K562 (cell line): Measurements from ENCODE around the gene TCF3. TPM values are rescaled to one million over a fixed set of nuclear protein-coding genes. Genes with fewer than 3 reads are reported as not detected.
A peak's percentile ranks its signal among the peaks of the same experiment; 100 is the strongest.

Experiments used
- ATAC-seq: fragments of 200-7000 bp; cut with Tn5 transposase; 3 replicates; pipeline ENCODE4 v1.9.1; 2020; ENCODE audit warnings: moderate library complexity
- BruUV-seq: library from RNA; stranded (reverse); fragments of 400-500 nt; replicated peaks from 2 replicates; lab custom pipeline; 2021; lab: Mats Ljungman, UMichigan
- CTCF ChIA-PET: fragments of 300-600 bp; formaldehyde crosslinking; extraction: SDS; loops from one replicate; lab custom pipeline; 2021; ENCODE audit warnings: low intra/inter-chr PET ratio; lab: Yijun Ruan, JAX
- POLR2A ChIA-PET: fragments of 300-600, 350-650 bp; sonication (Branson Sonifier 250); formaldehyde crosslinking; extraction: SDS; loops from one replicate; lab custom pipeline; 2021; ENCODE audit warnings: antibody characterized with exemption, inconsistent platforms; lab: Yijun Ruan, JAX
- DNase-seq, 4 experiments: peaks; one replicate each; pipeline versions ENCODE4 v3.0.0 to v3.0.0-alpha.2; 2011 to 2018; ENCODE audit warnings: low spot score in 3 of 4, mixed read lengths in 3 of 4; ENCODE audit errors: extremely low read depth in 1 of 4
- FAIRE-seq: peaks from 2 replicates; lab custom pipeline; 2011; peaks lifted over from hg19 to GRCh38; lab: Jason Lieb, UNC
- H2AFZ ChIP-seq: 2 replicates; pipeline ENCODE4 v1.6.0; 2011; ENCODE audit warnings: low read depth, low read length, control low read depth, inconsistent platforms
- H3K27ac ChIP-seq: fragments of 200-600 bp; 3 replicates; pipeline ENCODE4 v1.8.0; 2011; ENCODE audit warnings: low read depth, mild to moderate bottlenecking, control low read depth, inconsistent platforms, low read length, moderate library complexity, mixed read lengths; ENCODE audit errors: extremely low read depth
- H3K27me3 ChIP-seq, 2 experiments: fragments of 300-600 bp in 1 of 2; 2 replicates in 1 of 2; 3 replicates in 1 of 2; pipeline versions ENCODE4 v1.6.0 to v1.8.0; 2011; ENCODE audit warnings: inconsistent platforms in 2 of 2, low read length in 2 of 2, mild to moderate bottlenecking in 1 of 2, mixed read lengths in 1 of 2, moderate library complexity in 1 of 2; ENCODE audit not compliant: control insufficient read depth in 2 of 2, insufficient read depth in 2 of 2
- H3K36me3 ChIP-seq: fragments of 300-600 bp; 3 replicates; pipeline ENCODE4 v1.8.0; 2011; ENCODE audit warnings: mild to moderate bottlenecking, low read length, inconsistent platforms; ENCODE audit not compliant: control insufficient read depth, insufficient read depth
- H3K4me1 ChIP-seq, 2 experiments: fragments of 200-600 bp in 1 of 2; replicated peaks in 1 of 2; 2 replicates in 1 of 2; 3 replicates in 1 of 2; pipeline versions ENCODE4 v1.5.1 to v1.8.0; 2011; ENCODE audit warnings: inconsistent platforms in 2 of 2, low read length in 2 of 2, mild to moderate bottlenecking in 1 of 2, mixed read lengths in 1 of 2, moderate library complexity in 1 of 2; ENCODE audit not compliant: control insufficient read depth in 2 of 2, insufficient read depth in 2 of 2
- H3K4me2 ChIP-seq: 2 replicates; pipeline ENCODE4 v1.6.1; 2011; ENCODE audit warnings: low read length, control low read depth, inconsistent platforms, mixed read lengths; ENCODE audit not compliant: insufficient read depth
- H3K4me3 ChIP-seq: fragments of 200-600 bp; sonication (generic), shearing (Covaris generic); 2 replicates; pipeline ENCODE4 v1.5.1; 2016; ENCODE audit warnings: control low read depth, inconsistent platforms
- H3K79me2 ChIP-seq: fragments of 200-600 bp; 3 replicates; pipeline ENCODE4 v1.8.0; 2011; ENCODE audit warnings: low read length, inconsistent platforms; ENCODE audit not compliant: control insufficient read depth, insufficient read depth
- H3K9ac ChIP-seq, 2 experiments: 2 replicates each; pipeline versions ENCODE4 v1.6.0 to v1.6.1; 2011; ENCODE audit warnings: low read depth in 2 of 2, low read length in 2 of 2, control low read depth in 1 of 2, inconsistent platforms in 1 of 2, mild to moderate bottlenecking in 1 of 2, mixed read lengths in 1 of 2; ENCODE audit not compliant: insufficient read depth in 1 of 2
- H3K9me1 ChIP-seq: one replicate; pipeline ENCODE4 v1.6.0; 2011; ENCODE audit warnings: inconsistent platforms, mild to moderate bottlenecking, low read length, moderate library complexity; ENCODE audit not compliant: control insufficient read depth, insufficient read depth
- H3K9me3 ChIP-seq: replicated peaks from 2 replicates; pipeline ENCODE4 v1.5.1; 2011; ENCODE audit warnings: low read depth, low read length, inconsistent platforms; ENCODE audit not compliant: control insufficient read depth, insufficient read depth
- H4K20me1 ChIP-seq: replicated peaks from 2 replicates; pipeline ENCODE4 v1.6.1; 2011; ENCODE audit warnings: low read length, inconsistent platforms, mixed read lengths; ENCODE audit not compliant: control insufficient read depth, insufficient read depth
- GATA2 ChIP-seq: sonication (generic); formaldehyde crosslinking; IDR thresholded peaks from 2 replicates; pipeline ENCODE4 v1.4.0; 2020; ENCODE audit warnings: mild to moderate bottlenecking, missing genetic modification reagents
- HOMEZ ChIP-seq: fragments of 250-450 bp; sonication (Bioruptor Pico); IDR thresholded peaks from 2 replicates; pipeline ENCODE4 v1.4.0; 2020; ENCODE audit warnings: mild to moderate bottlenecking, moderate library complexity
- KDM1A ChIP-seq, 2 experiments: fragments of 450-650 bp; IDR thresholded peaks; 2 replicates each; pipeline ENCODE4 v1.6.1; 2016; ENCODE audit warnings: mild to moderate bottlenecking in 2 of 2
- MED1 ChIP-seq: sonication (generic); formaldehyde crosslinking; IDR thresholded peaks from 2 replicates; pipeline ENCODE4 v1.8.1; 2023; ENCODE audit warnings: missing genetic modification reagents, borderline replicate concordance
- MNT ChIP-seq, 2 experiments: fragments of 450-650 bp; conservative IDR thresholded peaks; 2 replicates each; pipeline ENCODE4 v1.6.1; 2017; ENCODE audit warnings: mild to moderate bottlenecking in 2 of 2, moderate library complexity in 2 of 2
- MTF1 ChIP-seq: fragments of 250-450 bp; sonication (Bioruptor Pico); IDR thresholded peaks from 2 replicates; pipeline ENCODE4 v1.9.0; 2021; ENCODE audit warnings: moderate library complexity, mild to moderate bottlenecking, inconsistent platforms, borderline replicate concordance
- NCOR1 ChIP-seq: fragments of 450-650 bp; IDR thresholded peaks from 2 replicates; pipeline ENCODE4 v1.6.1; 2016; ENCODE audit warnings: mild to moderate bottlenecking, moderate library complexity
- RB1 ChIP-seq: fragments of 450-650 bp; IDR thresholded peaks from 2 replicates; pipeline ENCODE4 v1.6.1; 2017; ENCODE audit warnings: low read depth, mild to moderate bottlenecking
- SMAD2 ChIP-seq: fragments of 150-350 bp; IDR thresholded peaks from 2 replicates; pipeline ENCODE4 v1.6.1; 2014; ENCODE audit warnings: low read depth, mild to moderate bottlenecking, low read length
- ZNF212 ChIP-seq: fragments of 450-650 bp; formaldehyde crosslinking; IDR thresholded peaks from 2 replicates; pipeline ENCODE4 v1.4.0; 2020; ENCODE audit warnings: mild to moderate bottlenecking
- ZNF592 ChIP-seq: fragments of 450-650 bp; IDR thresholded peaks from 2 replicates; pipeline ENCODE4 v1.6.1; 2017; ENCODE audit warnings: antibody characterized with exemption, mild to moderate bottlenecking
- ZNF699 ChIP-seq: fragments of 250-450 bp; sonication (Bioruptor Pico); IDR thresholded peaks from 2 replicates; pipeline ENCODE4 v1.8.0; 2021; ENCODE audit warnings: mild to moderate bottlenecking, moderate library complexity; ENCODE audit not compliant: insufficient replicate concordance
- ZNF778 ChIP-seq: fragments of 450-650 bp; formaldehyde crosslinking; IDR thresholded peaks from 2 replicates; pipeline ENCODE4 v1.4.0; 2020; ENCODE audit warnings: mild to moderate bottlenecking, moderate library complexity
- WGBS: fragments of 100-300 bp; shearing (Covaris generic); methylation state at CpG from one replicate; pipeline ENCODE4 v1.1.6; 2016; ENCODE audit warnings: low coverage, mixed read lengths; ENCODE audit not compliant: insufficient coverage; ENCODE audit errors: missing lambda C conversion rate; 5-methylcytosine and 5-hydroxymethylcytosine counted together
- in situ Hi-C: fragments of 300-500 bp; cut with MboI; formaldehyde crosslinking; loops from 4 replicates; pipeline ENCODE4 v1.15.0; 2018; ENCODE audit warnings: inconsistent platforms, mixed read lengths
- intact Hi-C: fragments of 100-400 bp; cut with micrococcal nuclease; formaldehyde crosslinking; loops from 2 replicates; pipeline ENCODE4 v1.14.2; 2022
- polyA plus RNA-seq, 8 experiments: library from polyadenylated mRNA; depleted of rRNA in 4 of 8; stranded (reverse) in 5 of 8; unstranded in 3 of 8; fragments of >200 nt; fragmentation: Nextera tagmentation in 2 of 8; fragmentation: Illumina TruSeq in 1 of 8; extraction: Ambion mirVana in 2 of 8; extraction: Trizol in 1 of 8; gene quantifications; 2 replicates each; pipeline versions ENCODE4 v1.2.1 to v1.2.3, GENCODE V29; 2011 to 2014; ENCODE audit warnings: inconsistent platforms in 1 of 8, missing spikeins in 1 of 8
- total RNA-seq, 7 experiments: library from RNA; depleted of rRNA in 6 of 7; stranded (reverse); fragments of >200 nt in 6 of 7; fragmentation: Illumina TruSeq in 2 of 7; extraction: Trizol in 2 of 7; gene quantifications; 2 replicates each; pipeline versions ENCODE4 v1.2.1 to v1.2.3, GENCODE V29; 2011 to 2021; ENCODE audit warnings: low replicate concordance in 1 of 7
- TF ChIP-seq, protein P1 (sequence below): fragments of 450-650 bp; formaldehyde crosslinking; IDR thresholded peaks from 2 replicates; pipeline ENCODE4 v1.4.0; 2022; ENCODE audit warnings: missing genetic modification characterization

The TCF3 gene
- total and polyA plus RNA-seq, 9 of the 15 experiments (the other 6 are each of a cell fraction or from before 2014, with no cell fraction given) = 5.6 to 259 (median 84.0) TPM

GRCh38 chr19:1601613-1602064 is 50.8 kb downstream of the TCF3 start:
- peaks cover 18% of the 10 kb centered on the region for H4K20me1 ChIP-seq
- peaks cover 3% of the 10 kb centered on the region for H3K9me1 ChIP-seq
- H3K36me3 ChIP-seq = peaks cover 62% of the 10 kb centered on the region
- CTCF ChIA-PET = no interaction called here
- peak overlapping the region; percentile 37 to 79; a peak in 2 of 4 replicates for H3K9ac ChIP-seq
- POLR2A ChIA-PET = interaction anchor here (0.8 to 3.2 kb wide), 5 partner anchors 9 to 56 kb away, joined by 3 to 17 read pairs (median 4); partner anchors contain the start of gene MBD3
- in situ Hi-C loops = no loop called here
- peak overlapping the region; percentile 64 for H3K4me2 ChIP-seq
- WGBS = 26% methylated on average over 14 of the region's 14 CpGs
- intact Hi-C loops = loop anchor here (10.0 kb wide), 1 partner anchor 57 kb away; no protein-coding TSS in a partner anchor
- H3K27me3 ChIP-seq = no peaks in the 10 kb centered on the region
- H3K27ac ChIP-seq = peak overlapping the region; percentile 60
- H3K79me2 ChIP-seq = peaks cover 71% of the 10 kb centered on the region
- H3K4me3 ChIP-seq = no peak overlapping the region
- peak; percentile 41 for ATAC-seq
- peak; percentile 98 for FAIRE-seq
- no peaks in the 10 kb centered on the region for H3K9me3 ChIP-seq
- BruUV-seq = no TSS peak
- peaks cover 29 to 77% of the 10 kb centered on the region in 2 experiments for H3K4me1 ChIP-seq
- H2AFZ ChIP-seq = no peak overlapping the region
- peak; percentile 45 to 90 (median 60) for DNase-seq
- no peak for TF ChIP-seq MTF1 (CRISPR knock-in tag)
- no peak for TF ChIP-seq ZNF699
- no peak for TF ChIP-seq HOMEZ
- TF ChIP-seq KDM1A (IDR thresholded peaks at IDR 0.05) = peak in 1 of 2 experiments; percentile 62; a peak in 3 of 4 replicates
- no peak for TF ChIP-seq ZNF778 (CRISPR knock-in tag)
- TF ChIP-seq, protein P1, sequence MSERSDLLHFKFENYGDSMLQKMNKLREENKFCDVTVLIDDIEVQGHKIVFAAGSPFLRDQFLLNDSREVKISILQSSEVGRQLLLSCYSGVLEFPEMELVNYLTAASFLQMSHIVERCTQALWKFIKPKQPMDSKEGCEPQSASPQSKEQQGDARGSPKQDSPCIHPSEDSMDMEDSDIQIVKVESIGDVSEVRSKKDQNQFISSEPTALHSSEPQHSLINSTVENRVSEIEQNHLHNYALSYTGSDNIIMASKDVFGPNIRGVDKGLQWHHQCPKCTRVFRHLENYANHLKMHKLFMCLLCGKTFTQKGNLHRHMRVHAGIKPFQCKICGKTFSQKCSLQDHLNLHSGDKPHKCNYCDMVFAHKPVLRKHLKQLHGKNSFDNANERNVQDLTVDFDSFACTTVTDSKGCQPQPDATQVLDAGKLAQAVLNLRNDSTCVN (CRISPR knock-in tag) = no peak
- TF ChIP-seq ZNF212 (CRISPR knock-in tag) = no peak
- no peak for TF ChIP-seq SMAD2
- TF ChIP-seq NCOR1 = peak; percentile 33; the same call in 1 of the 2 replicates
- TF ChIP-seq RB1 = no peak
- TF ChIP-seq GATA2 (CRISPR knock-in tag) = peak; percentile 51; the same call in 1 of the 2 replicates
- no peak for TF ChIP-seq MED1 (CRISPR knock-in tag)
- 0 out of 4 replicates have a peak, but pooled peaks of 1 of the 2 experiments have one; percentile 27 for TF ChIP-seq MNT (conservative IDR thresholded peaks at IDR 0.05)
- peak; percentile 39; the same call in 1 of the 2 replicates for TF ChIP-seq ZNF592
